Heart left ventricle (tissue), 13 donors: ENCODE results near the gene BET1.

Source experiments
- POLR2A ChIP-seq, 2 donors: fragments of 450-650 bp; IDR thresholded peaks; one replicate each; pipeline ENCODE4 v1.6.1; 2017; ENCODE audit warnings: antibody characterized with exemption in 2 of 2, mild to moderate bottlenecking in 2 of 2, moderate library complexity in 2 of 2
- TF ChIP-seq, protein P1 (sequence below), 12 donors: fragments of 200-600 bp; sonication (generic) in 4 of 12; IDR thresholded peaks; one replicate each; pipeline versions ENCODE4 v1.5.0 to v1.8.0; 2018 to 2022; ENCODE audit warnings: antibody characterized with exemption in 12 of 12, mild to moderate bottlenecking in 5 of 12
- donor health status: ischemic (EF 13 %, LVEDD 7.1; RV severe dilation, severe dysfunction).
- donor health status: DM: no; HTN: yes; CAD: no.
- donor health status: DM: no; HTN: no; CAD: no.
- donor health status: ischemic (EF 25% LVEDD 6.9; RV normal size, moderate dysfunction).
- donor health status: ischemic (EF 25% LVEDD 5.7; RV mildly dilated, moderate dysfunction).
- donor health status: ischemic (EF 35%, LVEDD 5.7; RV mildly dilated, moderate dysfunction).
- donor health status: nonischemic (EF 11% LVEDD 7.7; RV severe dilation, severe dysfunction).
- donor health status: DM: yes; HTN: yes; CAD: no.
- donor health status: PGD.
- donor health status: ischemic (EF 29% LVEDD 5.4; RV normal size, mild dysfunction).
- donor health status: nonischemic (EF 23%, LVEDD 6.1; RV moderate dilation, normal function).

DNA sequence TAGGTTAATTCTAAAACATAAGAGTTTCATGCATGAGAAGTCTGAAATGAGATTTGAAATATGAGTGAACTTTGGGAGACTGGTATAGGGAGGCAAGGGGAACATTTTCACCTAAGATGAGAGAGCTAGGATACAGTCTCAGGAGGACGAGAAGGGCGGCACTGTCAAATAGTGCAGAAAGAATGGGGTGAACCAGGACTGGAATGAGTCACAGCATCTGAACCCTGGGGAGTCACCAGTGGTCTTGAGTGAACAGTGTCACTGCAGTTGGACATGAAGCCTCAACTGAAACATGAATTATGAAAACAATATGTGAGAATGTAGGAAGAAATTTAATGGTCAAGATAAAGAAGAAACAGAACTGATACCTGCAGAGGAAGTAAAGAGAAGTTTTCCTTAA is 48.9 kb downstream of the BET1 start:
- TF ChIP-seq, protein P1, sequence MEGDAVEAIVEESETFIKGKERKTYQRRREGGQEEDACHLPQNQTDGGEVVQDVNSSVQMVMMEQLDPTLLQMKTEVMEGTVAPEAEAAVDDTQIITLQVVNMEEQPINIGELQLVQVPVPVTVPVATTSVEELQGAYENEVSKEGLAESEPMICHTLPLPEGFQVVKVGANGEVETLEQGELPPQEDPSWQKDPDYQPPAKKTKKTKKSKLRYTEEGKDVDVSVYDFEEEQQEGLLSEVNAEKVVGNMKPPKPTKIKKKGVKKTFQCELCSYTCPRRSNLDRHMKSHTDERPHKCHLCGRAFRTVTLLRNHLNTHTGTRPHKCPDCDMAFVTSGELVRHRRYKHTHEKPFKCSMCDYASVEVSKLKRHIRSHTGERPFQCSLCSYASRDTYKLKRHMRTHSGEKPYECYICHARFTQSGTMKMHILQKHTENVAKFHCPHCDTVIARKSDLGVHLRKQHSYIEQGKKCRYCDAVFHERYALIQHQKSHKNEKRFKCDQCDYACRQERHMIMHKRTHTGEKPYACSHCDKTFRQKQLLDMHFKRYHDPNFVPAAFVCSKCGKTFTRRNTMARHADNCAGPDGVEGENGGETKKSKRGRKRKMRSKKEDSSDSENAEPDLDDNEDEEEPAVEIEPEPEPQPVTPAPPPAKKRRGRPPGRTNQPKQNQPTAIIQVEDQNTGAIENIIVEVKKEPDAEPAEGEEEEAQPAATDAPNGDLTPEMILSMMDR (IDR thresholded peaks at IDR 0.05), result no peak
- no peak for TF ChIP-seq POLR2A (IDR thresholded peaks at IDR 0.05)
